GM21423 (cell line): ENCODE data around the gene PCCA.

Source experiments
- ATAC-seq: cut with Tn5 transposase; IDR thresholded peaks from one replicate; pipeline ENCODE4 v1.9.1; 2021; ENCODE audit warnings: mild to moderate bottlenecking, moderate library complexity; ENCODE audit not compliant: unreplicated experiment

PCCA gene

GRCh38 chr13:100451923-100452322, 363.0 kb downstream of the PCCA start:
- no peak for ATAC-seq

GRCh38 chr13:100454876-100455275, 366.0 kb downstream of the PCCA start:
- ATAC-seq = no peak

GRCh38 chr13:100458673-100459072, 369.8 kb downstream of the PCCA start:
- no peak for ATAC-seq

- no peak for ATAC-seq
Observed at GRCh38 chr13:100459747-100460146, 370.9 kb downstream of the PCCA start.

- ATAC-seq = no peak
Observed at GRCh38 chr13:100460266-100460665, 371.4 kb downstream of the PCCA start.

GRCh38 chr13:100460791-100461190, 371.9 kb downstream of the PCCA start:
- no peak for ATAC-seq

GRCh38 chr13:100461309-100462030, 372.6 kb downstream of the PCCA start:
- no peak for ATAC-seq

- no peak for ATAC-seq
Observed at GRCh38 chr13:100464006-100464405, 375.1 kb downstream of the PCCA start.

GRCh38 chr13:100465558-100465957, 376.7 kb downstream of the PCCA start:
- no peak for ATAC-seq

GRCh38 chr13:100470866-100471505, 382.1 kb downstream of the PCCA start:
- no peak for ATAC-seq

- ATAC-seq = no peak
Observed at GRCh38 chr13:100473087-100473486, 384.2 kb downstream of the PCCA start.

- ATAC-seq = no peak
Observed at GRCh38 chr13:100473501-100474044, 384.7 kb downstream of the PCCA start.

GRCh38 chr13:100476963-100477362, 388.1 kb downstream of the PCCA start:
- ATAC-seq = no peak

GRCh38 chr13:100478107-100478809, 389.4 kb downstream of the PCCA start:
- ATAC-seq = no peak

- no peak for ATAC-seq
Observed at GRCh38 chr13:100480676-100481075, 391.8 kb downstream of the PCCA start.

GRCh38 chr13:100483139-100483538, 394.2 kb downstream of the PCCA start:
- ATAC-seq = no peak

GRCh38 chr13:100483841-100484381, 395.0 kb downstream of the PCCA start:
- ATAC-seq = no peak

- no peak for ATAC-seq
Observed at GRCh38 chr13:100484702-100485101, 395.8 kb downstream of the PCCA start.

- no peak for ATAC-seq
Observed at GRCh38 chr13:100485265-100485664, 396.4 kb downstream of the PCCA start.

- ATAC-seq = no peak
Observed at GRCh38 chr13:100490692-100491091, 401.8 kb downstream of the PCCA start.

- no peak for ATAC-seq
Observed at GRCh38 chr13:100491164-100491842, 402.4 kb downstream of the PCCA start.
